ENCODE measurements around the gene MAK. TPM values are rescaled to one million over a fixed set of nuclear protein-coding genes. Genes with fewer than 3 reads are reported as not detected.

Gene MAK
- total and polyA plus RNA-seq, 2 of the 13 experiments (the other 11 are each of a cell fraction or from before 2014, with no cell fraction given): 0.04 TPM; not detected in 1

DNA sequence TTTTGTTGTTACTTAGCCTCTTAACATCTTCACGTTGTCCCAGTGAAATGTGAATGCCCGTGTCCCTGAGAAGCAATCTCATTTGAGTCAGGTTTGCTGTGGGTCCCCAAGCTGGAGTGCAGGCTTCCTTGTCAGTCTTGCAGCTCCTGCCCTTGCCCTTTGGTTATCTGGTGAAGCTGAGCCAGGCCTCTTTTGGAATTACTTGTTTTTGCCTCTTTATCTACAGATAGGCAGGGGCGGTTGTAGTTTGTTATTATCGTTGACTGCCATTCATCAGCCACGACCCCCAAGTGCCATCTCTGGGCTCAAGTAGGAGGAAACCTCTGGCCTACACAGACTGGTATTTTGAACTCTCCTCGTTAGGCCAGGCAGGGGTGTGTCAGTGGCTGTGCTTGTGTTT is 113.3 kb downstream of the MAK start:
- no peak overlapping the region for H2AFZ ChIP-seq (ENCODE audit: low read length)
- POLR2A ChIA-PET: interaction anchor here (1.0 to 6.6 kb wide), 3 partner anchors 8 to 219 kb away, joined by 3 to 332 read pairs (median 6); partner anchors contain the start of gene TMEM14B
- intact Hi-C loops (cut with micrococcal nuclease; ENCODE audit: unreplicated experiment): no loop called here
- no peak overlapping the region for H3K4me3 ChIP-seq (replicated peaks in 1 of 3; ENCODE audit: insufficient read depth in 1 of 3, low read depth in 2 of 3, low read length in 3 of 3)
- CTCF ChIA-PET (ENCODE audit: low intra/inter-chr PET ratio, low total read pairs): no interaction called here
- no peaks in the 10 kb centered on the region for H3K9me3 ChIP-seq (ENCODE audit: low read length)
- H3K4me1 ChIP-seq (ENCODE audit: insufficient read depth, low read length): peaks cover 34% of the 10 kb centered on the region
- no TSS peak for BruUV-seq (replicated peaks)
- TF ChIP-seq JDP2 (CRISPR knock-in tag; IDR thresholded peaks at IDR 0.05; ENCODE audit: borderline replicate concordance) (no peak), NFE2L2 (IDR thresholded peaks at IDR 0.05; ENCODE audit: low read length) (no peak), SMAD3 (CRISPR knock-in tag; IDR thresholded peaks at IDR 0.05) (no peak), ZNF124 (CRISPR knock-in tag; IDR thresholded peaks at IDR 0.05) (no peak), ARNT (IDR thresholded peaks at IDR 0.05) (no peak), ZNF382 (CRISPR knock-in tag; IDR thresholded peaks at IDR 0.05; ENCODE audit: borderline replicate concordance) (no peak), ETV5 (CRISPR knock-in tag; IDR thresholded peaks at IDR 0.05; ENCODE audit: borderline replicate concordance) (no peak), ZNF780A (CRISPR knock-in tag; IDR thresholded peaks at IDR 0.05) (no peak), ZNF775 (CRISPR knock-in tag; IDR thresholded peaks at IDR 0.05; ENCODE audit: borderline replicate concordance) (no peak), PRPF4 (IDR thresholded peaks at IDR 0.05; ENCODE audit: low read depth, low read length, poor library complexity, severe bottlenecking) (no peak), IKZF4 (CRISPR knock-in tag; IDR thresholded peaks at IDR 0.05; ENCODE audit: borderline replicate concordance, low read depth, not compliant biosample characterization) (no peak), ARNT2 (CRISPR knock-in tag; IDR thresholded peaks at IDR 0.05; ENCODE audit: low read depth) (no peak), ARNTL (CRISPR knock-in tag; IDR thresholded peaks at IDR 0.05) (no peak)
- TF ChIP-seq, protein P1, sequence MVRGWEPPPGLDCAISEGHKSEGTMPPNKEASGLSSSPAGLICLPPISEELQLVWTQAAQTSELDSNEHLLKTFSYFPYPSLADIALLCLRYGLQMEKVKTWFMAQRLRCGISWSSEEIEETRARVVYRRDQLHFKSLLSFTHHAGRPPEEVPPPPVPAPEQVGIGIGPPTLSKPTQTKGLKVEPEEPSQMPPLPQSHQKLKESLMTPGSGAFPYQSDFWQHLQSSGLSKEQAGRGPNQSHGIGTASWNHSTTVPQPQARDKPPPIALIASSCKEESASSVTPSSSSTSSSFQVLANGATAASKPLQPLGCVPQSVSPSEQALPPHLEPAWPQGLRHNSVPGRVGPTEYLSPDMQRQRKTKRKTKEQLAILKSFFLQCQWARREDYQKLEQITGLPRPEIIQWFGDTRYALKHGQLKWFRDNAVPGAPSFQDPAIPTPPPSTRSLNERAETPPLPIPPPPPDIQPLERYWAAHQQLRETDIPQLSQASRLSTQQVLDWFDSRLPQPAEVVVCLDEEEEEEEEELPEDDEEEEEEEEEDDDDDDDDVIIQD (CRISPR knock-in tag; IDR thresholded peaks at IDR 0.05; ENCODE audit: low read depth): no peak
- TF ChIP-seq, protein P2, sequence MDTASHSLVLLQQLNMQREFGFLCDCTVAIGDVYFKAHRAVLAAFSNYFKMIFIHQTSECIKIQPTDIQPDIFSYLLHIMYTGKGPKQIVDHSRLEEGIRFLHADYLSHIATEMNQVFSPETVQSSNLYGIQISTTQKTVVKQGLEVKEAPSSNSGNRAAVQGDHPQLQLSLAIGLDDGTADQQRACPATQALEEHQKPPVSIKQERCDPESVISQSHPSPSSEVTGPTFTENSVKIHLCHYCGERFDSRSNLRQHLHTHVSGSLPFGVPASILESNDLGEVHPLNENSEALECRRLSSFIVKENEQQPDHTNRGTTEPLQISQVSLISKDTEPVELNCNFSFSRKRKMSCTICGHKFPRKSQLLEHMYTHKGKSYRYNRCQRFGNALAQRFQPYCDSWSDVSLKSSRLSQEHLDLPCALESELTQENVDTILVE (CRISPR knock-in tag; IDR thresholded peaks at IDR 0.05): no peak
- TF ChIP-seq, protein P3, sequence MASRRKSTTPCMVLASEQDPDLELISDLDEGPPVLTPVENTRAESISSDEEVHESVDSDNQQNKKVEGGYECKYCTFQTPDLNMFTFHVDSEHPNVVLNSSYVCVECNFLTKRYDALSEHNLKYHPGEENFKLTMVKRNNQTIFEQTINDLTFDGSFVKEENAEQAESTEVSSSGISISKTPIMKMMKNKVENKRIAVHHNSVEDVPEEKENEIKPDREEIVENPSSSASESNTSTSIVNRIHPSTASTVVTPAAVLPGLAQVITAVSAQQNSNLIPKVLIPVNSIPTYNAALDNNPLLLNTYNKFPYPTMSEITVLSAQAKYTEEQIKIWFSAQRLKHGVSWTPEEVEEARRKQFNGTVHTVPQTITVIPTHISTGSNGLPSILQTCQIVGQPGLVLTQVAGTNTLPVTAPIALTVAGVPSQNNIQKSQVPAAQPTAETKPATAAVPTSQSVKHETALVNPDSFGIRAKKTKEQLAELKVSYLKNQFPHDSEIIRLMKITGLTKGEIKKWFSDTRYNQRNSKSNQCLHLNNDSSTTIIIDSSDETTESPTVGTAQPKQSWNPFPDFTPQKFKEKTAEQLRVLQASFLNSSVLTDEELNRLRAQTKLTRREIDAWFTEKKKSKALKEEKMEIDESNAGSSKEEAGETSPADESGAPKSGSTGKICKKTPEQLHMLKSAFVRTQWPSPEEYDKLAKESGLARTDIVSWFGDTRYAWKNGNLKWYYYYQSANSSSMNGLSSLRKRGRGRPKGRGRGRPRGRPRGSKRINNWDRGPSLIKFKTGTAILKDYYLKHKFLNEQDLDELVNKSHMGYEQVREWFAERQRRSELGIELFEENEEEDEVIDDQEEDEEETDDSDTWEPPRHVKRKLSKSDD (CRISPR knock-in tag; IDR thresholded peaks at IDR 0.05; ENCODE audit: low read depth): no peak
- TF ChIP-seq, protein P4, sequence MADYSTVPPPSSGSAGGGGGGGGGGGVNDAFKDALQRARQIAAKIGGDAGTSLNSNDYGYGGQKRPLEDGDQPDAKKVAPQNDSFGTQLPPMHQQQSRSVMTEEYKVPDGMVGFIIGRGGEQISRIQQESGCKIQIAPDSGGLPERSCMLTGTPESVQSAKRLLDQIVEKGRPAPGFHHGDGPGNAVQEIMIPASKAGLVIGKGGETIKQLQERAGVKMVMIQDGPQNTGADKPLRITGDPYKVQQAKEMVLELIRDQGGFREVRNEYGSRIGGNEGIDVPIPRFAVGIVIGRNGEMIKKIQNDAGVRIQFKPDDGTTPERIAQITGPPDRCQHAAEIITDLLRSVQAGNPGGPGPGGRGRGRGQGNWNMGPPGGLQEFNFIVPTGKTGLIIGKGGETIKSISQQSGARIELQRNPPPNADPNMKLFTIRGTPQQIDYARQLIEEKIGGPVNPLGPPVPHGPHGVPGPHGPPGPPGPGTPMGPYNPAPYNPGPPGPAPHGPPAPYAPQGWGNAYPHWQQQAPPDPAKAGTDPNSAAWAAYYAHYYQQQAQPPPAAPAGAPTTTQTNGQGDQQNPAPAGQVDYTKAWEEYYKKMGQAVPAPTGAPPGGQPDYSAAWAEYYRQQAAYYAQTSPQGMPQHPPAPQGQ (CRISPR knock-in tag; IDR thresholded peaks at IDR 0.05; ENCODE audit: borderline replicate concordance): no peak
- no peak overlapping the region for H3K27ac ChIP-seq (ENCODE audit: extremely low read length, insufficient read depth, low read length)
- no peaks in the 10 kb centered on the region for H3K27me3 ChIP-seq (ENCODE audit: control insufficient read depth in 1 of 2, insufficient read depth in 2 of 2, low read length in 2 of 2)
- no peak for FAIRE-seq
- H4K20me1 ChIP-seq (ENCODE audit: insufficient read depth, low read length): no peaks in the 10 kb centered on the region
- DNase-seq (ENCODE audit: low spot score): no peak
- in situ Hi-C loops (cut with HindIII; ENCODE audit: extremely low pct_ligation_motif_present, low pct_unique_long_range_greater_than_20kb): no loop called here
- peaks cover 25% of the 10 kb centered on the region for H3K79me2 ChIP-seq (ENCODE audit: insufficient read depth, low read length)
- 92% methylated on average over 6 of the region's 6 CpGs for WGBS (ENCODE audit: low lambda C conversion rate)
- peak overlapping the region; percentile 73; the same call in 1 of the 2 replicates for H3K4me2 ChIP-seq (ENCODE audit: low read depth, low read length)
- peaks cover 12 to 37% of the 10 kb centered on the region in 2 experiments for H3K36me3 ChIP-seq (replicated peaks in 1 of 2; ENCODE audit: control insufficient read depth in 1 of 2, insufficient read depth in 2 of 2, low read length in 2 of 2)
- H3K9ac ChIP-seq (ENCODE audit: insufficient read depth, low read depth, low read length): no peak overlapping the region
- ATAC-seq: no peak
